Lung (tissue), 12 donors: ENCODE results near the gene FAXDC2. TPM values are rescaled to one million over a fixed set of nuclear protein-coding genes. Genes with fewer than 3 reads are reported as not detected.

Experiments used
- ATAC-seq: fragments of 200-7000 bp; cut with Tn5 transposase; one replicate; pipeline ENCODE4 v1.9.1; 2020; ENCODE audit warnings: moderate number of reproducible peaks; ENCODE audit not compliant: insufficient read depth, low FRiP score
- DNase-seq, 3 donors: peaks; one replicate each; pipeline ENCODE4 v3.0.0-alpha.2; 2013 to 2017
- H3K27ac ChIP-seq, 2 donors: one replicate each; pipeline ENCODE4 v1.5.1; 2013; ENCODE audit warnings: mild to moderate bottlenecking in 2 of 2, moderate library complexity in 2 of 2, control low read depth in 1 of 2, inconsistent platforms in 1 of 2, low read depth in 1 of 2, low read length in 1 of 2
- H3K27me3 ChIP-seq, 3 donors: one replicate each; pipeline ENCODE4 v1.5.1; 2013; ENCODE audit warnings: low read length in 2 of 3; ENCODE audit not compliant: control insufficient read depth in 3 of 3, insufficient read depth in 3 of 3
- H3K36me3 ChIP-seq, 4 donors: one replicate each; pipeline ENCODE4 v1.5.1; 2013; ENCODE audit warnings: low read length in 4 of 4, mild to moderate bottlenecking in 1 of 4, moderate library complexity in 1 of 4; ENCODE audit not compliant: control insufficient read depth in 4 of 4, insufficient read depth in 4 of 4
- H3K4me1 ChIP-seq, 5 donors: one replicate each; pipeline ENCODE4 v1.5.1; 2013; ENCODE audit warnings: low read length in 5 of 5, mild to moderate bottlenecking in 2 of 5, moderate library complexity in 1 of 5; ENCODE audit not compliant: control insufficient read depth in 5 of 5, insufficient read depth in 5 of 5
- H3K4me3 ChIP-seq: one replicate; pipeline ENCODE4 v1.5.1; 2013; ENCODE audit warnings: mild to moderate bottlenecking, control low read depth, moderate library complexity
- H3K9ac ChIP-seq, 2 donors: one replicate each; pipeline ENCODE4 v1.5.1; 2013; ENCODE audit warnings: low read length in 2 of 2, control low read depth in 1 of 2; ENCODE audit not compliant: insufficient read depth in 1 of 2
- H3K9me3 ChIP-seq, 4 donors: one replicate each; pipeline ENCODE4 v1.5.1; 2013; ENCODE audit warnings: low read length in 3 of 4, mild to moderate bottlenecking in 1 of 4, moderate library complexity in 1 of 4; ENCODE audit not compliant: control insufficient read depth in 4 of 4, insufficient read depth in 3 of 4
- WGBS, 2 donors: extraction: QIAGEN DNeasy Blood & Tissue Kit; methylation state at CpG; one replicate each; pipeline ENCODE4 v1.1.7; 2013; 5-methylcytosine and 5-hydroxymethylcytosine counted together
- polyA plus RNA-seq, 2 donors: library from polyadenylated mRNA; stranded (reverse); fragments of 200-250 nt; gene quantifications; one replicate each; pipeline ENCODE4 v1.2.1, GENCODE V29; 2013
- total RNA-seq, 2 donors: library from RNA; depleted of rRNA in 1 of 2; stranded (reverse); fragments of >200 nt in 1 of 2; gene quantifications; one replicate each; pipeline ENCODE4 v1.2.1, GENCODE V29; 2014 to 2021
- TF ChIP-seq, protein P1 (sequence below): IDR thresholded peaks from 2 replicates; pipeline ENCODE4 v1.5.1; 2012; ENCODE audit warnings: mild to moderate bottlenecking; ENCODE audit errors: control extremely low read depth, extremely low read depth
- donor health status: control.
- donor health status: control.
- donor health status: Bipolar disorder and iron deficiency.
- donor health status: healthy.
- donor health status: DM: yes; HTN: yes; CAD: no.

FAXDC2 gene
- total and polyA plus RNA-seq, 4 donors: 11.1 to 37.5 (median 17.1) TPM

DNA sequence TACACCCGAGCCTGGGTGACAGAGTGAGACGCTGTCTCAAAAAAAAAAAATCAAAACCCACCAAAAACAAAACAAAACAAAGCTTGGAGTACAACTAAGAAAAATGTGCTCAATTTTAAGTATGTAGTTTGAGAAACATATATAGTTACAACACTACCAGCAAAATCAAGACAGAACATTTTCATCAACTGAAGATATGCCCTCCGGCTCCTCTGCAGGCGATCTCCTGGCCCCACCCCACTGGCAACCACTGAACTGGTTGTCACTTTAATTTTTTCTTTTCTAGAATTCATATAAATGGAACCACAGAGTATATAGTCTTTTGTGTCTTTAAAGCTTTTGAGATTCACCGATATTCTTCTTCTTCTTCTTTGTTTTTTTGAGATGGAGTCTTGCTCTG, 43.0 kb upstream of the FAXDC2 start:
- peaks cover 0 to 3% (median 0%) of the 10 kb centered on the region in 5 donors for H3K4me1 ChIP-seq
- no peaks in the 10 kb centered on the region for H3K27me3 ChIP-seq
- DNase-seq: no peak
- no peak overlapping the region for H3K4me3 ChIP-seq
- no peaks in the 10 kb centered on the region for H3K9me3 ChIP-seq
- ATAC-seq: no peak
- TF ChIP-seq, protein P1, sequence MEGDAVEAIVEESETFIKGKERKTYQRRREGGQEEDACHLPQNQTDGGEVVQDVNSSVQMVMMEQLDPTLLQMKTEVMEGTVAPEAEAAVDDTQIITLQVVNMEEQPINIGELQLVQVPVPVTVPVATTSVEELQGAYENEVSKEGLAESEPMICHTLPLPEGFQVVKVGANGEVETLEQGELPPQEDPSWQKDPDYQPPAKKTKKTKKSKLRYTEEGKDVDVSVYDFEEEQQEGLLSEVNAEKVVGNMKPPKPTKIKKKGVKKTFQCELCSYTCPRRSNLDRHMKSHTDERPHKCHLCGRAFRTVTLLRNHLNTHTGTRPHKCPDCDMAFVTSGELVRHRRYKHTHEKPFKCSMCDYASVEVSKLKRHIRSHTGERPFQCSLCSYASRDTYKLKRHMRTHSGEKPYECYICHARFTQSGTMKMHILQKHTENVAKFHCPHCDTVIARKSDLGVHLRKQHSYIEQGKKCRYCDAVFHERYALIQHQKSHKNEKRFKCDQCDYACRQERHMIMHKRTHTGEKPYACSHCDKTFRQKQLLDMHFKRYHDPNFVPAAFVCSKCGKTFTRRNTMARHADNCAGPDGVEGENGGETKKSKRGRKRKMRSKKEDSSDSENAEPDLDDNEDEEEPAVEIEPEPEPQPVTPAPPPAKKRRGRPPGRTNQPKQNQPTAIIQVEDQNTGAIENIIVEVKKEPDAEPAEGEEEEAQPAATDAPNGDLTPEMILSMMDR: no peak
- WGBS, 2 donors: 87 to 88% methylated on average over 5 of the region's 5 CpGs
- no peak overlapping the region for H3K9ac ChIP-seq
- peaks cover 37 to 51% (median 46%) of the 10 kb centered on the region in 4 donors for H3K36me3 ChIP-seq
- H3K27ac ChIP-seq: no peak overlapping the region

DNA sequence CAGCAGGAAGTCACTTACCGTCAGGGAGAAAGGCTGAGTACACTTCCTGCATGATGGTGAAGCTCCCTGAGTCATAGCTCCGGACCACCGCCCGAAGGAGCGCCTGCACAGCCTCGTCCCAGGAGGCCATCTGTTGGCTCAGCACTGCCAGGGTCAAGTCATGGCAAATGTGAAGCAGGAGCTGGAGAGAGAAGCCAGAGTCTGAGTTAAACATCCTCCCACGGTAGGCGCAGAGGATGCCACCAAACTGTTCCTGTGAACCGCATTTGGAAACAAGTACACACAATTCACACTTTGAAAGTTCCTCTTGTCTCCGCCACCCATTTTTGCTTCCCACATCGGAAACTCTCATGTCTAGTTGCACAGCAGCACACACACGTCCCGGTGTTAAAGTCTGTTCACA, 42.0 kb upstream of the FAXDC2 start:
- Histone ChIP-seq H3K36me3 (peaks cover 37 to 56% (median 49%) of the 10 kb centered on the region in 4 donors), H3K27me3 (no peaks in the 10 kb centered on the region), H3K4me1 (peaks cover 0 to 3% (median 0%) of the 10 kb centered on the region in 5 donors), H3K9ac (no peak overlapping the region), H3K9me3 (peaks cover 0 to 3% (median 0%) of the 10 kb centered on the region in 4 donors), H3K27ac (no peak overlapping the region), H3K4me3 (no peak overlapping the region)
- 81 to 86% methylated on average over 13 of the region's 13 CpGs for WGBS, 2 donors
- TF ChIP-seq, protein P1: no peak
- DNase-seq (no peak), ATAC-seq (no peak)

DNA sequence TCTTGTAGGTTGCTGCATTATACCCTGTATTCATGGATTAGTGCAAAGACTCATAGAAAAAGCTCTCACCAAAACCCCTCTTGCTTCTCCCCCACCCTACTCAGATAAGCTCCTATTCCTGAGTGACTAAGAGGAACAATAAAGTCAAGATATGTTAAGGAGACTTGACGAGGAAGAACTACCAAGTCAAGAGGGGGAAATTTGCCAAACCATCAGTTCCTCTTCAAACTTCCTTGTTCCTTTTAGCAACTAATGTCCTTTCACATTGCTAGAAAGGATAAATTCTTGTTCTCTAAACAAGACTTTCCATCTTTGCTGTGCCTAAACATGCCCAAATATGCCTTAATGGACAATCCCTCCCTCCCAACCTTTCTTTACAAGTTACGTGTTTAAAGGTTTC, 35.0 kb upstream of the FAXDC2 start:
- Histone ChIP-seq H3K27ac (no peak overlapping the region), H3K36me3 (peaks cover 19 to 44% (median 35%) of the 10 kb centered on the region in 4 donors), H3K9me3 (peaks cover 0 to 22% (median 10%) of the 10 kb centered on the region in 4 donors), H3K27me3 (no peaks in the 10 kb centered on the region), H3K9ac (no peak overlapping the region), H3K4me1 (peaks cover 0 to 1% (median 0%) of the 10 kb centered on the region in 5 donors), H3K4me3 (no peak overlapping the region)
- WGBS, 2 donors: 68 to 75% methylated on average over 2 of the region's 2 CpGs
- TF ChIP-seq, protein P1: no peak
- no peak for DNase-seq
- no peak for ATAC-seq

DNA sequence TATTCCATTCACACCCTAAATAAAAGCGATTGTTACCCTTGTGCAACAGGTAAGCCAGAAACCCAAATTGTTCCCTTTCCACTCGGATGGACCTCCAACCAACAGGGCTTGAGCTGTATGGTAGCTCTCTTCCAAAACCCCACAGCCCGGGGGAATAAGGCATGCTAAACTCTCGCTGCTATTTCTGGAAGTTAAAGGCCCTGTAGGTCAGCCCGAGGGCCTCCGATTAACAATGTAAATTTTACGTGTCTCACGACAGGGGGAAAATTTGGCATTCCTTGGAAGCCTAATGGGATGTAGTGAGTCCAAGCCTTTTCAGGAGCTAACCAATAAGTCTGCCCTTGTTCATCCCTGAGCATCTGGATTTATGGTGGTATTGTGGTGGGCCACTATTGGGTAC, 34.0 kb upstream of the FAXDC2 start:
- no peak for ATAC-seq
- Histone ChIP-seq H3K27me3 (no peaks in the 10 kb centered on the region), H3K4me1 (peaks cover 0 to 1% (median 0%) of the 10 kb centered on the region in 5 donors), H3K4me3 (no peak overlapping the region), H3K27ac (no peak overlapping the region), H3K9me3 (peaks cover 0 to 22% (median 10%) of the 10 kb centered on the region in 4 donors), H3K36me3 (peaks cover 14 to 35% (median 28%) of the 10 kb centered on the region in 4 donors), H3K9ac (no peak overlapping the region)
- 96 to 99% methylated on average over 8 of the region's 8 CpGs for WGBS, 2 donors
- no peak for DNase-seq
- TF ChIP-seq, protein P1: no peak
